WERI-Rb-1 (cell line): Measurements from ENCODE around the gene PIGT.

Experiments
- DNase-seq: peaks from one replicate; pipeline ENCODE4 v3.0.0-alpha.2; 2020
- H3K27ac ChIP-seq: fragments of 250-450 bp; sonication (Bioruptor Pico); 2 replicates; pipeline ENCODE4 v1.5.1; 2020; ENCODE audit warnings: mild to moderate bottlenecking, moderate library complexity
- H3K27me3 ChIP-seq: fragments of 250-450 bp; sonication (Bioruptor Pico); 2 replicates; pipeline ENCODE4 v1.5.1; 2021; ENCODE audit warnings: mild to moderate bottlenecking, low read depth, moderate library complexity; ENCODE audit not compliant: insufficient read depth, severe bottlenecking
- H3K36me3 ChIP-seq: fragments of 250-450 bp; sonication (Bioruptor Pico); 2 replicates; pipeline ENCODE4 v1.5.1; 2020; ENCODE audit warnings: mild to moderate bottlenecking, moderate library complexity
- H3K4me3 ChIP-seq: 2 replicates; pipeline ENCODE4 v1.5.1; 2011; ENCODE audit warnings: low read depth, mild to moderate bottlenecking, control low read depth, low read length
- H3K9me3 ChIP-seq: fragments of 250-450 bp; sonication (Bioruptor Pico); 2 replicates; pipeline ENCODE4 v1.5.1; 2021; ENCODE audit warnings: mild to moderate bottlenecking, moderate library complexity; ENCODE audit not compliant: severe bottlenecking
- CTCF ChIP-seq: IDR thresholded peaks from 2 replicates; pipeline ENCODE4 v1.5.1; 2011; ENCODE audit warnings: low read depth, mild to moderate bottlenecking, control low read depth, inconsistent platforms, low read length

Gene PIGT

GRCh38 chr20:45433316-45433715 is 17.4 kb downstream of the PIGT start:
- H3K9me3 ChIP-seq = no peaks in the 10 kb centered on the region
- no peak for TF ChIP-seq CTCF
- no peak overlapping the region for H3K4me3 ChIP-seq
- no peaks in the 10 kb centered on the region for H3K36me3 ChIP-seq
- H3K27me3 ChIP-seq = no peaks in the 10 kb centered on the region
- DNase-seq = no peak
- no peak overlapping the region for H3K27ac ChIP-seq

GRCh38 chr20:45433976-45434375 is 18.0 kb downstream of the PIGT start:
- DNase-seq = no peak
- H3K36me3 ChIP-seq = no peaks in the 10 kb centered on the region
- H3K27me3 ChIP-seq = no peaks in the 10 kb centered on the region
- no peak for TF ChIP-seq CTCF
- no peak overlapping the region for H3K27ac ChIP-seq
- no peaks in the 10 kb centered on the region for H3K9me3 ChIP-seq
- no peak overlapping the region for H3K4me3 ChIP-seq

- Histone ChIP-seq H3K27ac (no peak overlapping the region), H3K36me3 (no peaks in the 10 kb centered on the region), H3K27me3 (no peaks in the 10 kb centered on the region), H3K4me3 (peak overlapping the region; percentile 57), H3K9me3 (no peaks in the 10 kb centered on the region)
- DNase-seq = peak; percentile 84
- TF ChIP-seq CTCF = peak; percentile 94
Measured at GRCh38 chr20:45436732-45437485, 21.0 kb downstream of the PIGT start.

- Histone ChIP-seq H3K4me3 (no peak overlapping the region), H3K9me3 (no peaks in the 10 kb centered on the region), H3K27me3 (no peaks in the 10 kb centered on the region), H3K36me3 (no peaks in the 10 kb centered on the region), H3K27ac (no peak overlapping the region)
- no peak for DNase-seq
- no peak for TF ChIP-seq CTCF
Measured at GRCh38 chr20:45440424-45440823, 24.5 kb downstream of the PIGT start.

GRCh38 chr20:45440891-45441685 is 25.1 kb downstream of the PIGT start:
- no peak for DNase-seq
- H3K4me3 ChIP-seq = no peak overlapping the region
- no peaks in the 10 kb centered on the region for H3K9me3 ChIP-seq
- no peaks in the 10 kb centered on the region for H3K27me3 ChIP-seq
- H3K27ac ChIP-seq = no peak overlapping the region
- no peaks in the 10 kb centered on the region for H3K36me3 ChIP-seq
- no peak for TF ChIP-seq CTCF
